Endothelial cell of umbilical vein (primary cell): ENCODE measurements around the gene BTN3A1. TPM values are rescaled to one million over a fixed set of nuclear protein-coding genes. Genes with fewer than 3 reads are reported as not detected.

ENCODE experiments used
- BruUV-seq: library from RNA; stranded (reverse); fragments of 400-500 nt; replicated peaks from 2 replicates; lab custom pipeline; 2021; lab: Mats Ljungman, UMichigan
- CTCF ChIA-PET: fragments of 300-600, 350-600 bp; sonication (Branson Sonifier 250); formaldehyde crosslinking; loops from one replicate; lab custom pipeline; 2021; ENCODE audit warnings: antibody characterized with exemption, inconsistent platforms; lab: Charles Lee
- POLR2A ChIA-PET: fragments of 300-600, 350-600 bp; sonication (Branson Sonifier 250); formaldehyde crosslinking; loops from one replicate; lab custom pipeline; 2021; ENCODE audit warnings: antibody characterized with exemption, inconsistent platforms; lab: Charles Lee
- DNase-seq: peaks from one replicate; pipeline ENCODE4 v3.0.0-alpha.2; 2011; ENCODE audit warnings: low read depth, low spot score
- FAIRE-seq: peaks from 2 replicates; lab custom pipeline; 2011; peaks lifted over from hg19 to GRCh38; lab: Jason Lieb, UNC
- H2AFZ ChIP-seq: 2 replicates; pipeline ENCODE4 v1.6.0; 2012; ENCODE audit warnings: low read depth, low read length, control low read depth, inconsistent platforms
- H3K27ac ChIP-seq: 2 replicates; pipeline ENCODE4 v1.5.1; 2011; ENCODE audit warnings: low read depth, mild to moderate bottlenecking, control low read depth, low read length, moderate library complexity; ENCODE audit not compliant: insufficient read depth
- H3K27me3 ChIP-seq, 2 experiments: 2 replicates each; pipeline versions ENCODE4 v1.6.0 to v1.6.1; 2011; ENCODE audit warnings: low read length in 2 of 2, mixed read lengths in 1 of 2; ENCODE audit not compliant: control insufficient read depth in 2 of 2, insufficient read depth in 2 of 2
- H3K36me3 ChIP-seq, 2 experiments: 2 replicates in 1 of 2; 3 replicates in 1 of 2; pipeline ENCODE4 v1.5.1; 2011; ENCODE audit warnings: low read length in 2 of 2, mild to moderate bottlenecking in 1 of 2, moderate library complexity in 1 of 2; ENCODE audit not compliant: control insufficient read depth in 2 of 2, insufficient read depth in 2 of 2; ENCODE audit errors: extremely low read depth in 1 of 2
- H3K4me1 ChIP-seq: 3 replicates; pipeline ENCODE4 v1.5.1; 2011; ENCODE audit warnings: mild to moderate bottlenecking, low read length; ENCODE audit not compliant: control insufficient read depth, insufficient read depth; ENCODE audit errors: extremely low read depth
- H3K4me2 ChIP-seq: 2 replicates; pipeline ENCODE4 v1.6.1; 2011; ENCODE audit warnings: low read length, control low read depth, mixed read lengths; ENCODE audit not compliant: insufficient read depth
- H3K4me3 ChIP-seq, 3 experiments: fragments of 200-600 bp in 1 of 3; sonication (generic), shearing (Covaris generic) in 1 of 3; replicated peaks in 1 of 3; 2 replicates each; pipeline ENCODE4 v1.5.1; 2011 to 2016; ENCODE audit warnings: control low read depth in 3 of 3, low read length in 3 of 3, mild to moderate bottlenecking in 2 of 3, inconsistent platforms in 1 of 3, low read depth in 1 of 3, moderate library complexity in 1 of 3; ENCODE audit not compliant: insufficient read depth in 1 of 3
- H3K79me2 ChIP-seq: 2 replicates; pipeline ENCODE4 v1.6.0; 2012; ENCODE audit warnings: low read length, inconsistent platforms; ENCODE audit not compliant: control insufficient read depth, insufficient read depth
- H3K9ac ChIP-seq: replicated peaks from 2 replicates; pipeline ENCODE3; 2011; ENCODE audit warnings: low read length, control low read depth; ENCODE audit not compliant: insufficient read depth; ENCODE audit errors: extremely low read depth
- H3K9me1 ChIP-seq: replicated peaks from 3 replicates; pipeline ENCODE4 v1.6.0; 2011; ENCODE audit warnings: mild to moderate bottlenecking, low read length; ENCODE audit not compliant: control insufficient read depth, insufficient read depth; ENCODE audit errors: extremely low read depth
- H3K9me3 ChIP-seq: replicated peaks from 2 replicates; pipeline ENCODE4 v1.5.1; 2012; ENCODE audit warnings: low read length, inconsistent platforms; ENCODE audit not compliant: control insufficient read depth, insufficient read depth
- H4K20me1 ChIP-seq: replicated peaks from 2 replicates; pipeline ENCODE3; 2011; ENCODE audit warnings: mild to moderate bottlenecking, low read length; ENCODE audit not compliant: control insufficient read depth, insufficient read depth; ENCODE audit errors: extremely low read depth
- EZH2 ChIP-seq: IDR thresholded peaks from 2 replicates; pipeline ENCODE4 v1.6.1; 2012; ENCODE audit warnings: borderline replicate concordance, low read depth, mild to moderate bottlenecking, moderate library complexity, low read length, inconsistent platforms; ENCODE audit not compliant: severe bottlenecking
- FOS ChIP-seq: IDR thresholded peaks from 2 replicates; pipeline ENCODE4 v1.6.1; 2011; ENCODE audit warnings: mild to moderate bottlenecking, low read length, moderate library complexity, borderline replicate concordance; ENCODE audit not compliant: insufficient read depth
- GATA2 ChIP-seq: IDR thresholded peaks from 2 replicates; pipeline ENCODE4 v1.7.0; 2011; ENCODE audit warnings: low read depth, mild to moderate bottlenecking, moderate library complexity, mixed read lengths, low read length; ENCODE audit not compliant: insufficient read length, insufficient read depth
- JUN ChIP-seq: IDR thresholded peaks from 2 replicates; pipeline ENCODE4 v1.6.1; 2011; ENCODE audit warnings: borderline replicate concordance, low read depth; ENCODE audit not compliant: insufficient read length, insufficient read depth
- MYC ChIP-seq: IDR thresholded peaks from one replicate; pipeline ENCODE4 v1.6.1; 2011; ENCODE audit warnings: mild to moderate bottlenecking, low read depth, low read length
- POLR2A ChIP-seq: IDR thresholded peaks from 2 replicates; pipeline ENCODE4 v1.6.1; 2012; ENCODE audit warnings: low read depth, mild to moderate bottlenecking, control low read depth, low read length
- POLR2AphosphoS5 ChIP-seq: IDR thresholded peaks from 2 replicates; pipeline ENCODE4 v1.6.1; 2012; ENCODE audit warnings: low read depth, mild to moderate bottlenecking, control low read depth, low read length, moderate library complexity; ENCODE audit not compliant: insufficient read depth
- dilution Hi-C: fragments of 300-500 bp; cut with MboI; formaldehyde crosslinking; loops from one replicate; pipeline ENCODE4 v1.15.0; 2019; ENCODE audit warnings: low sequenced_read_pairs; ENCODE audit not compliant: extremely low pct_ligation_motif_present
- intact Hi-C: fragments of 100-400 bp; cut with micrococcal nuclease; formaldehyde crosslinking; loops from one replicate; pipeline ENCODE4 v1.10.0; 2022
- polyA plus RNA-seq, 4 experiments: library from polyadenylated mRNA; depleted of rRNA in 3 of 4; stranded (reverse) in 3 of 4; unstranded in 1 of 4; fragments of >200 nt; gene quantifications; 2 replicates each; pipeline versions ENCODE4 v1.2.1 to v1.2.3, GENCODE V29; 2011 to 2012; ENCODE audit warnings: missing spikeins in 1 of 4
- total RNA-seq: library from RNA; stranded (reverse); gene quantifications from 2 replicates; pipeline ENCODE4 v1.2.3, GENCODE V29; 2021
- TF ChIP-seq, protein P1 (sequence below), 2 donors: IDR thresholded peaks; 1 replicate in 1 of 2; 2 replicates in 1 of 2; pipeline ENCODE4 v1.5.1; 2011; ENCODE audit warnings: low read length in 2 of 2, mild to moderate bottlenecking in 2 of 2, moderate library complexity in 2 of 2, control low read depth in 1 of 2, inconsistent platforms in 1 of 2, low read depth in 1 of 2; ENCODE audit not compliant: insufficient read depth in 1 of 2; ENCODE audit errors: extremely low read depth in 1 of 2
- TF ChIP-seq, protein P2 (sequence below): IDR thresholded peaks from 2 replicates; pipeline ENCODE4 v1.6.1; 2011; ENCODE audit not compliant: insufficient read depth, insufficient read length

Gene BTN3A1
- total and polyA plus RNA-seq, 2 donors (not counting 3 experiments of a cell fraction or from before 2014, with no cell fraction given): 7.6 to 12.1 TPM

DNA sequence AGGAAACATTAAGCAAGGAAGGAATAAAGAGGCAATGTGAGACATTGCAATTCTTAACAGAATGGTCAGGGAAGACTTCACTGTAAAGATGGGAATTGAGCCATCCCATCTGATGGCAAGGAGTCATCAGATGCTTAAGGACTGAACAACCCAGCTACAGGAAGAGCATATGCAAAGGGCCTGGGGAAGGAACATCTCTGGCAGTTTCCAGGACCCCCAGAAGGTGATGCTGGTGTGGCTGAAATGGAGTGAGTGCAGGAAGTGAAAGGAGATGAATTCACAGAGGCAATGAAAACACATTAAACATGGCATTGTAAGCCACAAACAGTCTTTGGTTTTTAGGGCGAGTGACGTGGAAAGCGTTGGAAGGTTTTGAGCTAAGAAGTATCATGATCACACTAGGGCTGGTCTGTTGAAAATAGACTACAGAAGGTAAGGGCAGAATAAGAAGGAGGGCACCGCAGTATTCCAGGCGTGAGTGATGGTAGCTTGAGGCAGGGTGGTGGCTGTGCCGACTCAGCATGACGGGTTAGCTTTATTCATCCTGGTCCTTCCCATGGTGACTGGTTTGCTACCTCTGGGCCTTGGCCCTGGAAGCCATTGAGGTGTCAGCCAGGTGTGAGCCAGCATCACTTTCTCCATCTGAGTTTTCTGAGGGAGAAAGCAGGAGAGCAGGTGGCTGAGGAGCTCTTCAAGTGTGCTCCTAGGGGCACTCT, 62.5 kb downstream of the BTN3A1 start:
- ChIA-PET CTCF (no interaction called here), POLR2A (no interaction called here)
- Histone ChIP-seq H4K20me1 (no peaks in the 10 kb centered on the region), H3K9ac (no peak overlapping the region), H3K27ac (no peak overlapping the region), H3K79me2 (peaks cover 22% of the 10 kb centered on the region), H3K4me2 (no peak overlapping the region), H3K4me3 (no peak overlapping the region), H2AFZ (no peak overlapping the region), H3K36me3 (peaks cover 40 to 45% of the 10 kb centered on the region in 2 experiments), H3K27me3 (no peaks in the 10 kb centered on the region), H3K4me1 (peaks cover 5% of the 10 kb centered on the region), H3K9me1 (no peaks in the 10 kb centered on the region), H3K9me3 (no peaks in the 10 kb centered on the region)
- dilution Hi-C loops (no loop called here), intact Hi-C loops (no loop called here)
- TF ChIP-seq POLR2AphosphoS5: no peak
- TF ChIP-seq, protein P1, sequence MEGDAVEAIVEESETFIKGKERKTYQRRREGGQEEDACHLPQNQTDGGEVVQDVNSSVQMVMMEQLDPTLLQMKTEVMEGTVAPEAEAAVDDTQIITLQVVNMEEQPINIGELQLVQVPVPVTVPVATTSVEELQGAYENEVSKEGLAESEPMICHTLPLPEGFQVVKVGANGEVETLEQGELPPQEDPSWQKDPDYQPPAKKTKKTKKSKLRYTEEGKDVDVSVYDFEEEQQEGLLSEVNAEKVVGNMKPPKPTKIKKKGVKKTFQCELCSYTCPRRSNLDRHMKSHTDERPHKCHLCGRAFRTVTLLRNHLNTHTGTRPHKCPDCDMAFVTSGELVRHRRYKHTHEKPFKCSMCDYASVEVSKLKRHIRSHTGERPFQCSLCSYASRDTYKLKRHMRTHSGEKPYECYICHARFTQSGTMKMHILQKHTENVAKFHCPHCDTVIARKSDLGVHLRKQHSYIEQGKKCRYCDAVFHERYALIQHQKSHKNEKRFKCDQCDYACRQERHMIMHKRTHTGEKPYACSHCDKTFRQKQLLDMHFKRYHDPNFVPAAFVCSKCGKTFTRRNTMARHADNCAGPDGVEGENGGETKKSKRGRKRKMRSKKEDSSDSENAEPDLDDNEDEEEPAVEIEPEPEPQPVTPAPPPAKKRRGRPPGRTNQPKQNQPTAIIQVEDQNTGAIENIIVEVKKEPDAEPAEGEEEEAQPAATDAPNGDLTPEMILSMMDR (IDR thresholded peaks at IDR 0.05; ENCODE audit: extremely low read depth in 1 of 2, insufficient read depth in 1 of 2, low read depth in 1 of 2, low read length in 2 of 2): no peak
- no peak for TF ChIP-seq GATA2
- no peak for TF ChIP-seq MYC
- TF ChIP-seq JUN: no peak
- TF ChIP-seq FOS: no peak
- no peak for TF ChIP-seq POLR2A
- TF ChIP-seq, protein P2, sequence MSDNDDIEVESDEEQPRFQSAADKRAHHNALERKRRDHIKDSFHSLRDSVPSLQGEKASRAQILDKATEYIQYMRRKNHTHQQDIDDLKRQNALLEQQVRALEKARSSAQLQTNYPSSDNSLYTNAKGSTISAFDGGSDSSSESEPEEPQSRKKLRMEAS: no peak
- TF ChIP-seq EZH2: no peak
- BruUV-seq: no TSS peak
- FAIRE-seq (no peak), DNase-seq (no peak)

Other genes with a start within 250 kb of the BTN3A1 start
- 14.2 and 17.9 TPM in 2 replicates for gene BTN3A2, start 37.1 kb upstream of the BTN3A1 start, total RNA-seq
- 6.4 and 8.6 TPM in 2 replicates for gene BTN3A2, start 37.1 kb upstream of the BTN3A1 start, polyA plus RNA-seq
- 13.2 and 18.4 TPM in 2 replicates for gene BTN2A2, start 19.2 kb upstream of the BTN3A1 start, total RNA-seq
- gene BTN2A2, start 19.2 kb upstream of the BTN3A1 start, polyA plus RNA-seq: 13.4 and 15.3 TPM in 2 replicates
- 7.5 and 10.9 TPM in 2 replicates for gene BTN3A3, start 38.2 kb downstream of the BTN3A1 start, total RNA-seq
- gene BTN3A3, start 38.2 kb downstream of the BTN3A1 start, polyA plus RNA-seq: 5.9 and 8.1 TPM in 2 replicates
- 23.4 and 25.1 TPM in 2 replicates for gene BTN2A1, start 55.7 kb downstream of the BTN3A1 start, total RNA-seq
- gene BTN2A1, start 55.7 kb downstream of the BTN3A1 start, polyA plus RNA-seq: 26.3 and 31.9 TPM in 2 replicates
- gene BTN1A1, start 98.0 kb downstream of the BTN3A1 start, total RNA-seq: not detected in 2 replicates
- gene BTN1A1, start 98.0 kb downstream of the BTN3A1 start, polyA plus RNA-seq: not detected in 2 replicates
- 33.7 and 36.9 TPM in 2 replicates for gene HMGN4, start 136.1 kb downstream of the BTN3A1 start, total RNA-seq
- gene HMGN4, start 136.1 kb downstream of the BTN3A1 start, polyA plus RNA-seq: 12.3 and 13.1 TPM in 2 replicates
- 18.5 and 20.1 TPM in 2 replicates for gene ABT1, start 194.7 kb downstream of the BTN3A1 start, total RNA-seq
- gene ABT1, start 194.7 kb downstream of the BTN3A1 start, polyA plus RNA-seq: 22.2 and 25.8 TPM in 2 replicates